ENCODE data around the gene OSBPL6.
"Not testable (repeated sequence)": the region's sequence is repeated elsewhere in the genome, so short reads cannot be mapped to it uniquely, and the experiment has no call there.

GRCh38 chr2:178198441-178198840 is 4.1 kb downstream of the OSBPL6 start:
- not testable (repeated sequence) for TF ChIP-seq CTCF (IDR thresholded peaks at IDR 0.05); EP300 (IDR thresholded peaks at IDR 0.05); POLR2AphosphoS5 (IDR thresholded peaks at IDR 0.05); POLR2A (IDR thresholded peaks at IDR 0.05; ENCODE audit: low read depth)
